Naive thymus-derived CD8-positive, alpha-beta T cell (primary cell): Measurements from ENCODE around the gene FOXO3. TPM values are rescaled to one million over a fixed set of nuclear protein-coding genes. Genes with fewer than 3 reads are reported as not detected.

Source experiments
- ATAC-seq, 2 donors: fragments of 150-1000 bp; cut with Tn5 transposase in 1 of 2; sonication (Bioruptor Pico), chemical (Tn5 transposase) in 1 of 2; 1 replicate in 1 of 2; 2 replicates in 1 of 2; pipeline ENCODE4 v1.10.0; 2021; ENCODE audit warnings: mild to moderate bottlenecking in 2 of 2, moderate library complexity in 2 of 2
- POLR2A ChIA-PET: fragments of 350-600 bp; sonication (Branson Sonifier 250); formaldehyde crosslinking; loops from one replicate; lab custom pipeline; 2021; ENCODE audit warnings: antibody characterized with exemption; lab: Charles Lee
- DNase-seq, 10 donors: peaks; one replicate each; pipeline versions ENCODE4 v3.0.0 to v3.0.0-alpha.2; 2020 to 2022
- H3K27ac Mint-ChIP-seq, 10 donors: one replicate each; pipeline ENCODE4 v1.8.0; 2020 to 2022; ENCODE audit warnings: mild to moderate bottlenecking in 10 of 10, mixed read lengths in 10 of 10, moderate library complexity in 4 of 10, inconsistent platforms in 1 of 10
- H3K27me3 Mint-ChIP-seq, 5 donors: one replicate each; pipeline ENCODE4 v1.8.0; 2021 to 2022; ENCODE audit warnings: mixed read lengths in 5 of 5
- H3K36me3 Mint-ChIP-seq, 3 donors: one replicate each; pipeline ENCODE4 v1.8.0; 2020 to 2022; ENCODE audit warnings: mixed read lengths in 3 of 3, mild to moderate bottlenecking in 2 of 3, inconsistent platforms in 1 of 3
- H3K4me1 Mint-ChIP-seq, 4 donors: one replicate each; pipeline ENCODE4 v1.8.0; 2021 to 2022; ENCODE audit warnings: mixed read lengths in 4 of 4
- H3K4me3 Mint-ChIP-seq, 10 donors: one replicate each; pipeline ENCODE4 v1.8.0; 2020 to 2022; ENCODE audit warnings: mild to moderate bottlenecking in 10 of 10, mixed read lengths in 10 of 10, moderate library complexity in 6 of 10, inconsistent platforms in 1 of 10
- H3K9me3 Mint-ChIP-seq, 9 donors: one replicate each; pipeline ENCODE4 v1.8.0; 2020 to 2022; ENCODE audit warnings: mixed read lengths in 9 of 9, mild to moderate bottlenecking in 3 of 9, inconsistent platforms in 1 of 9, moderate library complexity in 1 of 9
- polyA plus RNA-seq, 3 donors: library from polyadenylated mRNA; unstranded; fragments of 300-500 nt; fragmentation: Illumina TruSeq; gene quantifications; one replicate each; pipeline ENCODE4 v1.2.3, GENCODE V29; 2021
- total RNA-seq, 8 experiments: library from RNA in 2 of 8; stranded (reverse) in 2 of 8; gene quantifications; one replicate each; pipeline ENCODE4 v1.2.3 and lab custom pipeline; 2021 to 2026

FOXO3 gene
- total and polyA plus RNA-seq, 5 experiments from 2014 or later: 14.5 to 24.4 (median 18.6) TPM

GRCh38 chr6:108707328-108707976 is 146.7 kb downstream of the FOXO3 start:
- POLR2A ChIA-PET: no interaction called here

GRCh38 chr6:108710030-108710429 is 149.3 kb downstream of the FOXO3 start:
- ATAC-seq: no peak

More at GRCh38 chr6:108707328-108707976, 146.7 kb downstream of the FOXO3 start:
- Mint-ChIP-seq H3K27me3 (no peaks in the 10 kb centered on the region), H3K36me3 (peaks cover 0 to 12% (median 4%) of the 10 kb centered on the region in 3 donors), H3K27ac (no peak overlapping the region), H3K4me3 (no peak overlapping the region), H3K4me1 (no peaks in the 10 kb centered on the region), H3K9me3 (peaks cover 0 to 12% (median 6%) of the 10 kb centered on the region in 9 donors)
- DNase-seq (no peak), ATAC-seq (no peak)

GRCh38 chr6:108710551-108710950 is 149.8 kb downstream of the FOXO3 start:
- Mint-ChIP-seq H3K9me3 (no peaks in the 10 kb centered on the region), H3K27ac (no peak overlapping the region), H3K27me3 (no peaks in the 10 kb centered on the region), H3K4me3 (no peak overlapping the region), H3K36me3 (peaks cover 0 to 1% (median 0%) of the 10 kb centered on the region in 3 donors), H3K4me1 (peaks cover 0 to 20% (median 11%) of the 10 kb centered on the region in 4 donors)
- DNase-seq (no peak), ATAC-seq (no peak)
- POLR2A ChIA-PET: no interaction called here

More at GRCh38 chr6:108710030-108710429, 149.3 kb downstream of the FOXO3 start:
- H3K27ac Mint-ChIP-seq: no peak overlapping the region
- H3K9me3 Mint-ChIP-seq: peaks cover 0 to under 1% (median 0%) of the 10 kb centered on the region in 9 donors
- no peak overlapping the region for H3K4me3 Mint-ChIP-seq
- H3K4me1 Mint-ChIP-seq: peaks cover 0 to 15% (median 8%) of the 10 kb centered on the region in 4 donors
- no peak for DNase-seq
- no peaks in the 10 kb centered on the region for H3K27me3 Mint-ChIP-seq
- POLR2A ChIA-PET: no interaction called here
- H3K36me3 Mint-ChIP-seq: peaks cover 0 to 1% (median 0%) of the 10 kb centered on the region in 3 donors

- no peak overlapping the region for H3K4me3 Mint-ChIP-seq
- H3K9me3 Mint-ChIP-seq: no peaks in the 10 kb centered on the region
- ATAC-seq (no peak), DNase-seq (no peak)
- POLR2A ChIA-PET: no interaction called here
- H3K27me3 Mint-ChIP-seq: no peaks in the 10 kb centered on the region
- H3K27ac Mint-ChIP-seq: no peak overlapping the region
- H3K4me1 Mint-ChIP-seq: peaks cover 0 to 25% (median 11%) of the 10 kb centered on the region in 4 donors
- H3K36me3 Mint-ChIP-seq: no peaks in the 10 kb centered on the region
These were observed 150.4 kb downstream of the FOXO3 start for GRCh38 chr6:108711071-108711470.

GRCh38 chr6:108711826-108712225 is 151.1 kb downstream of the FOXO3 start:
- Mint-ChIP-seq H3K36me3 (no peaks in the 10 kb centered on the region), H3K9me3 (no peaks in the 10 kb centered on the region), H3K27me3 (no peaks in the 10 kb centered on the region), H3K4me1 (peaks cover 0 to 25% (median 11%) of the 10 kb centered on the region in 4 donors), H3K4me3 (no peak overlapping the region), H3K27ac (no peak overlapping the region)
- DNase-seq: no peak
- ATAC-seq: no peak
- POLR2A ChIA-PET: no interaction called here

- POLR2A ChIA-PET: no interaction called here
- H3K4me1 Mint-ChIP-seq: peaks cover 0 to 25% (median 11%) of the 10 kb centered on the region in 4 donors
- H3K9me3 Mint-ChIP-seq: no peaks in the 10 kb centered on the region
- ATAC-seq (no peak), DNase-seq (no peak)
- no peaks in the 10 kb centered on the region for H3K36me3 Mint-ChIP-seq
- H3K27me3 Mint-ChIP-seq: no peaks in the 10 kb centered on the region
- H3K4me3 Mint-ChIP-seq: no peak overlapping the region
- H3K27ac Mint-ChIP-seq: no peak overlapping the region
These were observed 152.2 kb downstream of the FOXO3 start for GRCh38 chr6:108712946-108713345.

GRCh38 chr6:108714101-108714765 is 153.5 kb downstream of the FOXO3 start:
- Mint-ChIP-seq H3K36me3 (no peaks in the 10 kb centered on the region), H3K4me1 (peaks cover 0 to 25% (median 11%) of the 10 kb centered on the region in 4 donors), H3K27me3 (peaks cover 0 to 1% (median 0%) of the 10 kb centered on the region in 5 donors), H3K9me3 (no peaks in the 10 kb centered on the region), H3K27ac (peak overlapping the region in 3 of 10 donors; percentile 15 to 29 (median 20)), H3K4me3 (peak overlapping the region in 2 of 10 donors; percentile 3 to 35)
- POLR2A ChIA-PET: no interaction called here
- ATAC-seq (peak in 1 of 2 donors; percentile 40), DNase-seq (peak in 2 of 10 donors; percentile 7 to 24)

GRCh38 chr6:108714766-108715414 is 154.2 kb downstream of the FOXO3 start:
- Mint-ChIP-seq H3K4me3 (no peak overlapping the region), H3K27ac (peak overlapping the region in 3 of 10 donors; percentile 15 to 32 (median 29)), H3K9me3 (no peaks in the 10 kb centered on the region), H3K36me3 (no peaks in the 10 kb centered on the region), H3K4me1 (peaks cover 0 to 25% (median 11%) of the 10 kb centered on the region in 4 donors), H3K27me3 (peaks cover 0 to 1% (median 0%) of the 10 kb centered on the region in 5 donors)
- POLR2A ChIA-PET: interaction anchor here (0.8 kb wide), 1 partner anchor 718 kb away, joined by 3 read pairs; no protein-coding TSS in a partner anchor
- ATAC-seq: no peak
- DNase-seq: no peak

GRCh38 chr6:108715832-108716231 is 155.1 kb downstream of the FOXO3 start:
- ATAC-seq: no peak
- H3K4me1 Mint-ChIP-seq: peaks cover 0 to 25% (median 12%) of the 10 kb centered on the region in 4 donors
- H3K27ac Mint-ChIP-seq: peak overlapping the region in 3 of 10 donors; percentile 33 to 46 (median 37)

GRCh38 chr6:108716801-108717791 is 156.4 kb downstream of the FOXO3 start:
- no peak for ATAC-seq
- no peak for DNase-seq
- no peak overlapping the region for H3K27ac Mint-ChIP-seq

More at GRCh38 chr6:108715832-108716231, 155.1 kb downstream of the FOXO3 start:
- DNase-seq: no peak
- H3K27me3 Mint-ChIP-seq: peaks cover 0 to 2% (median 0%) of the 10 kb centered on the region in 5 donors
- POLR2A ChIA-PET: no interaction called here
- no peak overlapping the region for H3K4me3 Mint-ChIP-seq
- H3K9me3 Mint-ChIP-seq: no peaks in the 10 kb centered on the region
- H3K36me3 Mint-ChIP-seq: no peaks in the 10 kb centered on the region

GRCh38 chr6:108719477-108719876 is 158.8 kb downstream of the FOXO3 start:
- no peak for ATAC-seq
- Mint-ChIP-seq H3K27ac (no peak overlapping the region), H3K9me3 (peaks cover 0 to 14% (median 7%) of the 10 kb centered on the region in 9 donors)

More at GRCh38 chr6:108716801-108717791, 156.4 kb downstream of the FOXO3 start:
- H3K4me1 Mint-ChIP-seq: peaks cover 0 to 25% (median 14%) of the 10 kb centered on the region in 4 donors
- H3K36me3 Mint-ChIP-seq: no peaks in the 10 kb centered on the region
- no peak overlapping the region for H3K4me3 Mint-ChIP-seq
- no peaks in the 10 kb centered on the region for H3K9me3 Mint-ChIP-seq
- peaks cover 0 to 9% (median 0%) of the 10 kb centered on the region in 5 donors for H3K27me3 Mint-ChIP-seq
- POLR2A ChIA-PET: no interaction called here

More at GRCh38 chr6:108719477-108719876, 158.8 kb downstream of the FOXO3 start:
- Mint-ChIP-seq H3K36me3 (peaks cover 0 to 13% (median 7%) of the 10 kb centered on the region in 3 donors), H3K27me3 (peaks cover 0 to 9% (median 0%) of the 10 kb centered on the region in 5 donors), H3K4me3 (no peak overlapping the region), H3K4me1 (peaks cover 0 to 18% (median 8%) of the 10 kb centered on the region in 4 donors)
- no peak for DNase-seq
- POLR2A ChIA-PET: no interaction called here
